ENCODE results near the gene SLC6A9.
A peak's percentile ranks its signal among the peaks of the same experiment; 100 is the strongest.

Gene SLC6A9

GRCh38 chr1:44012941-44013609 lies 18.2 kb downstream of the SLC6A9 start:
- Histone ChIP-seq H3K4me3 (no peak overlapping the region), H3K27ac (peak overlapping the region in 2 of 21 experiments; percentile 72 to 86)

- H3K4me3 ChIP-seq: no peak overlapping the region
Measured at GRCh38 chr1:44012404-44012803, 18.9 kb downstream of the SLC6A9 start.

GRCh38 chr1:44010935-44011471 lies 20.3 kb downstream of the SLC6A9 start:
- H3K4me3 ChIP-seq: no peak overlapping the region
- H3K27ac ChIP-seq: peak overlapping the region in 3 of 21 experiments; percentile 39 to 86 (median 69)

More at GRCh38 chr1:44012404-44012803, 18.9 kb downstream of the SLC6A9 start:
- H3K27ac ChIP-seq: peak overlapping the region in 1 of 21 experiments; percentile 86

GRCh38 chr1:44008259-44008658 lies 23.0 kb downstream of the SLC6A9 start:
- Histone ChIP-seq H3K4me3 (no peak overlapping the region), H3K27ac (peak overlapping the region in 1 of 21 experiments; percentile 44)

GRCh38 chr1:44002606-44003157 lies 28.6 kb downstream of the SLC6A9 start:
- Histone ChIP-seq H3K27ac (no peak overlapping the region), H3K4me3 (no peak overlapping the region)

- H3K27ac ChIP-seq: no peak overlapping the region
- no peak overlapping the region for H3K4me3 ChIP-seq
Measured at GRCh38 chr1:44002165-44002564, 29.1 kb downstream of the SLC6A9 start.

GRCh38 chr1:44000122-44000665 lies 31.1 kb downstream of the SLC6A9 start:
- H3K27ac ChIP-seq: peak overlapping the region in 1 of 21 experiments; percentile 69
- H3K4me3 ChIP-seq: no peak overlapping the region

- Histone ChIP-seq H3K27ac (peak overlapping the region in 1 of 21 experiments; percentile 69), H3K4me3 (no peak overlapping the region)
Measured at GRCh38 chr1:43999455-43999854, 31.8 kb downstream of the SLC6A9 start.

- Histone ChIP-seq H3K4me3 (no peak overlapping the region), H3K27ac (no peak overlapping the region)
Measured at GRCh38 chr1:43998000-43998378, 33.3 kb downstream of the SLC6A9 start.

- H3K4me3 ChIP-seq: no peak overlapping the region
- H3K27ac ChIP-seq: no peak overlapping the region
Measured at GRCh38 chr1:43997295-43997999, 33.8 kb downstream of the SLC6A9 start.

- no peak overlapping the region for H3K4me3 ChIP-seq
- H3K27ac ChIP-seq: no peak overlapping the region
Measured at GRCh38 chr1:43996733-43997115, 34.5 kb downstream of the SLC6A9 start.

GRCh38 chr1:43995984-43996732 lies 35.1 kb downstream of the SLC6A9 start:
- Histone ChIP-seq H3K27ac (peak overlapping the region in 1 of 21 experiments; percentile 10), H3K4me3 (no peak overlapping the region)

GRCh38 chr1:43994794-43995790 lies 36.2 kb downstream of the SLC6A9 start:
- no peak overlapping the region for H3K27ac ChIP-seq
- no peak overlapping the region for H3K4me3 ChIP-seq

- Histone ChIP-seq H3K27ac (no peak overlapping the region), H3K4me3 (no peak overlapping the region)
Measured at GRCh38 chr1:43994071-43994470, 37.2 kb downstream of the SLC6A9 start.

- Histone ChIP-seq H3K4me3 (no peak overlapping the region), H3K27ac (no peak overlapping the region)
Measured at GRCh38 chr1:43993206-43993914, 37.9 kb downstream of the SLC6A9 start.

- peak overlapping the region; percentile 37 to 75 (median 66) for H3K4me3 ChIP-seq
Measured at GRCh38 chr1:43992232-43992995, 38.8 kb downstream of the SLC6A9 start.

More at GRCh38 chr1:43992232-43992995, 38.8 kb downstream of the SLC6A9 start:
- peak overlapping the region in 13 of 21 experiments; percentile 46 to 86 (median 76) for H3K27ac ChIP-seq

Measured in skin epidermis (tissue), 12 donors.